ENCODE data around the gene SNRNP48.
A peak's percentile ranks its signal among the peaks of the same experiment; 100 is the strongest.

SNRNP48 gene

DNA sequence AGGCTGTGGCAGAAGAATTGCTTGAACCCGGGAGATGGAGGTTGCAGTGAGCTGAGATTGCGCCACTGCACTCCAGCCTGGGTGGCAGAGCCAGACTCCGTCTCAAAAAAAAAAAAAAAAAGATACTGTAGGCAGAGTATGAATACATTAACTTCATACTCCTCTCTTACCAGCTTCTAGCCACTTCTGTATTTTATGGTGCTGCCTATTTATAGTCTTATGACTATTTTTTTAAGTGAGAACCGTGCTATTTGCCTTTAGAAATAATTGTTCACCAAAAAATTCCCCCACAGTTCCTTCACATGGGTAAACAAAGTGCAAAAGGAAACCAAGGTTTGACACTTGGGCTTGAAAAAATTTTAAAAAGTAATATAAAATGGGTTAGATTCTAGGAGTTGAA lies 1.5 kb upstream of the SNRNP48 start:
- no peak for DNase-seq (ENCODE audit: low read depth, low spot score)
- TF ChIP-seq, protein P1, sequence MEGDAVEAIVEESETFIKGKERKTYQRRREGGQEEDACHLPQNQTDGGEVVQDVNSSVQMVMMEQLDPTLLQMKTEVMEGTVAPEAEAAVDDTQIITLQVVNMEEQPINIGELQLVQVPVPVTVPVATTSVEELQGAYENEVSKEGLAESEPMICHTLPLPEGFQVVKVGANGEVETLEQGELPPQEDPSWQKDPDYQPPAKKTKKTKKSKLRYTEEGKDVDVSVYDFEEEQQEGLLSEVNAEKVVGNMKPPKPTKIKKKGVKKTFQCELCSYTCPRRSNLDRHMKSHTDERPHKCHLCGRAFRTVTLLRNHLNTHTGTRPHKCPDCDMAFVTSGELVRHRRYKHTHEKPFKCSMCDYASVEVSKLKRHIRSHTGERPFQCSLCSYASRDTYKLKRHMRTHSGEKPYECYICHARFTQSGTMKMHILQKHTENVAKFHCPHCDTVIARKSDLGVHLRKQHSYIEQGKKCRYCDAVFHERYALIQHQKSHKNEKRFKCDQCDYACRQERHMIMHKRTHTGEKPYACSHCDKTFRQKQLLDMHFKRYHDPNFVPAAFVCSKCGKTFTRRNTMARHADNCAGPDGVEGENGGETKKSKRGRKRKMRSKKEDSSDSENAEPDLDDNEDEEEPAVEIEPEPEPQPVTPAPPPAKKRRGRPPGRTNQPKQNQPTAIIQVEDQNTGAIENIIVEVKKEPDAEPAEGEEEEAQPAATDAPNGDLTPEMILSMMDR (IDR thresholded peaks at IDR 0.05; ENCODE audit: low read depth, low read length), result no peak

DNA sequence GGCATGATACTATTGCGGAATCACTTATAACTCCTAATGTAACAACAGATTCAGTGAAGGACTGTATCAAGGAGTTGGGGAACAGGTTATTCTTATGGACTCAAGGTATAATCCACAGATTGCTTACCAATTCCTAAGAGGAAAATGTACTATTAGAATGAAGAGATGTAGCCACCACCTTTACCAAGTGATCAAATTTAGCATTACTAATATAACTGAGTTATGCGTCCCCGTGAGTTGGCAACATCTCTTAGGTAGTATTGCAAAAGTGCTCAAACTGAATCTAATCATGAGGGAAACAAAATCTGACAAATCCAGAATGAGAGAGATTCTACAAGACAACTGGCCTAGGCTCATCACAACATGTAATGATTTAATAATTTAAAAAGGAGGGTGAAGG lies 777 bp upstream of the SNRNP48 start:
- in situ Hi-C loops (cut with HindIII; ENCODE audit: low sequenced_read_pairs), result no loop called here
- DNase-seq (ENCODE audit: low read depth, low spot score), result no peak
- TF ChIP-seq, protein P1 (IDR thresholded peaks at IDR 0.05; ENCODE audit: low read depth, low read length), result no peak
- no peak overlapping the region for H3K4me3 ChIP-seq (ENCODE audit: low read depth, low read length)

More for the DNA sequence above, 1.5 kb upstream of the SNRNP48 start:
- no peak overlapping the region for H3K4me3 ChIP-seq (ENCODE audit: low read depth, low read length)
- in situ Hi-C loops (cut with HindIII; ENCODE audit: low sequenced_read_pairs), result no loop called here

DNA sequence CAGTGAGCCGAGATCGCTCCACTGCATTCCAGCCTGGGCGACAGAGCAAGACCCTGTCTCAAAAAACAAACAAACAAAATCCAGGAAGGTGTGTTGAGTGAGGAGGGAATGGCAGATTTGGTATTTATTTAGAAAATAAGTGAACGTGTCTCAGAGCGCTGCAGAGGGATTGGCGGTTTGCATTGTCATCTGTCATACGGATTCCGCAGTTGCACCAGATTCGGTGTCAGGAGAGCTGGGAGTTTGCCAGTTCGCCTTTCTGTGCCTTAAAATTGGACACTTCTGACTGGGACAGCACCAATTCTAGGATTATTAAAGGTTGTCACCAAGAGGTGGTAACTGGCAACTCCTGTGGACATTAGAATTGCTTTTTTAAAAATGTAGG lies 912 bp downstream of the SNRNP48 start:
- in situ Hi-C loops (cut with HindIII; ENCODE audit: low sequenced_read_pairs), result no loop called here
- peak overlapping the region; percentile 94 for H3K4me3 ChIP-seq (ENCODE audit: low read depth, low read length)
- TF ChIP-seq, protein P1 (IDR thresholded peaks at IDR 0.05; ENCODE audit: low read depth, low read length), result no peak
- DNase-seq (ENCODE audit: low read depth, low spot score), result no peak

DNA sequence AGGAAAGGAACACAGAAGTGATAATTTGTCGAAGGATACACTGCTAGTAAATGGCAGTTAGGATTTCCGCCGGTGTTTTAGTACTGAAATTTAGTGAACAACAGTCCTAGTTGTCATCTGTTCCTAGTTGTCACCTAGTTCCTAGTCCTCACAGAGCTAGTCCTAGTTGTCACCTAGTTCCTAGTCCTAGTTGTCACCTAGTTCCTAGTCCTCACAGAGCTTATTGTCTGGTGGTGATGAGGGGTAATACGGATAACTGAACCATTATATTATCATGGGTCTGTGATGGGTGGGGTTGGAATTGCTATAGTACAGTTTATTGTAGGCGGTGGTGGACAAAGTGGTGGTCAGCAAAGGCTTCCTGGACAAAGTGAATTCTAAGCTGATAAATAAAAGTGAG lies 1.8 kb downstream of the SNRNP48 start:
- in situ Hi-C loops (cut with HindIII; ENCODE audit: low sequenced_read_pairs), result no loop called here

DNA sequence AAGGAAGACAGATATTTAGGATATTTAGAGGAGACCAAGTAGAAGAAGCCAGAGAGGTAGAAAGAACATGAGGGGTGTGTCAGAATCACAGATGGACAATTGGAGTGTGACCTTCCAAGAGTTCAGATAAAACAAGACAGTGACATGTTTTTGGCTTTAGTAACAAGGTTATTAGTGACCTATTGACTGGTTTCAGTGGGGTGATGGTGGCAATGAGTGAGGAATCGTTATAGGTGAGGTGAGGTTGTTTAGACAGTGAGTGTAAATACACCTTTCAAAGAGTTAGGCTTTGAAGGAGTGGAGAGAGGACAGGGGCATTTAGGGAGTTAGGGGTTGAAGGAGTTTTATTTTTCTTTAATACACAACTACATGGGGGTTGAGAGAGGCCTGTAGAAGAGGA lies 3.2 kb downstream of the SNRNP48 start:
- no peak for DNase-seq (ENCODE audit: low read depth, low spot score)
- TF ChIP-seq, protein P1 (IDR thresholded peaks at IDR 0.05; ENCODE audit: low read depth, low read length), result no peak
- no peak overlapping the region for H3K4me3 ChIP-seq (ENCODE audit: low read depth, low read length)
- in situ Hi-C loops (cut with HindIII; ENCODE audit: low sequenced_read_pairs), result no loop called here

More for the DNA sequence above, 1.8 kb downstream of the SNRNP48 start:
- H3K4me3 ChIP-seq (ENCODE audit: low read depth, low read length), result no peak overlapping the region
- TF ChIP-seq, protein P1 (IDR thresholded peaks at IDR 0.05; ENCODE audit: low read depth, low read length), result no peak
- DNase-seq (ENCODE audit: low read depth, low spot score), result no peak

DNA sequence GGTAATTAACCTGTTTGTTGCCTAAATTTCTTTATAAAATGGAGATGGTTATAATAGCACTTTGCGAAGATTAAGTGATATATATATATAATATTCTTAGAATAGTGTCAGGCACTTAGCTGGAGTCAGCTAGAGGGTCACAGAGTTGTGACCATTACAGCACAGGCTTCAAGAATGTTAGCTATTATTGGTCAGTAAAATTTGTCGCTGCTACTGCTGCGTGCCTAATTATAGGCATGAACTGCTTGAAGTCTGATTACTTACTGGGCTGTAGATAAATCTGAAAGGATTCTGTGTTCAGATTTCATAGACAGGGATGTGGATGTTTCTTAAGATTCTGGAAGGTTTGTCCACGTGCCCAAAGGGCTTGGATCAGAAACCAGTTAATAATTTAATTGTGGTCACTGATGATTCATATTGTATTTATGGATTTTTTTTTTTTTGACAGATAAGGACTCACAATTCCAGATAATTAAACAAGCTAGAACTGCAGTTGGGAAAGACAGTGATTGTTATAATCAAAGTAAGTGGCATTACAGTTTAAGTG lies 4.7 kb downstream of the SNRNP48 start:
- in situ Hi-C loops (cut with HindIII; ENCODE audit: low sequenced_read_pairs), result no loop called here
- H3K4me3 ChIP-seq (ENCODE audit: low read depth, low read length), result no peak overlapping the region
- TF ChIP-seq, protein P1 (IDR thresholded peaks at IDR 0.05; ENCODE audit: low read depth, low read length), result no peak
- no peak for DNase-seq (ENCODE audit: low read depth, low spot score)

DNA sequence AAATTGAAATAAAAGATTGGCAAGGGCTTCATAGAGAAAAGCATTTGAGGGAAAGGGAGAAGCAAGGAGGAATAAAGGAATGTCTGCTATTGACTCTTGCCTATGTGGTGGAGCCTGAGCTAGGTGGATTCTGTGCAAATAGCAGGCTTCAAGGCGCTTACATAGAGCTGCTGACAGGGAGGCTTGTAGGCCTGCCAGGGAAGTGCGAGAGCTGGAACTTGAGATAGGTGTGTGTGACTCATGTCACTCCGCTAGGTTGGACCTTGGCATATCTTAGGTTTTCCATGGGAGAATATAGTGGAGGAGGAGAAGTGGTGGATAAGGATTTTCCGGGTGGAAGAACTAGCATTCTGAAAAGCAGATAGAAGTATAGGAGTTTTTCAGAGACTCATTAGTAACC lies 14.0 kb downstream of the SNRNP48 start:
- TF ChIP-seq, protein P1 (IDR thresholded peaks at IDR 0.05; ENCODE audit: low read depth, low read length), result no peak
- DNase-seq (ENCODE audit: low read depth, low spot score), result no peak
- in situ Hi-C loops (cut with HindIII; ENCODE audit: low sequenced_read_pairs), result no loop called here
- no peak overlapping the region for H3K4me3 ChIP-seq (ENCODE audit: low read depth, low read length)

Data from astrocyte of the spinal cord (primary cell).